A549 (cell line): Measurements from ENCODE around the gene ZNF121. TPM values are rescaled to one million over a fixed set of nuclear protein-coding genes. Genes with fewer than 3 reads are reported as not detected.

ENCODE experiments used
- ATAC-seq, 2 experiments: fragments of 200-7000 bp in 1 of 2; fragments of >200 bp in 1 of 2; cut with Nextera tagmentation in 1 of 2; cut with Tn5 transposase in 1 of 2; 3 replicates each; pipeline versions ENCODE4 v1.8.0 to v1.9.1; 2018 to 2020; ENCODE audit warnings: mild to moderate bottlenecking in 1 of 2, moderate library complexity in 1 of 2
- CTCF ChIA-PET: fragments of 300-600 bp; sonication (Branson Sonifier 250); formaldehyde crosslinking; extraction: SDS; loops from one replicate; lab custom pipeline; 2021; ENCODE audit warnings: antibody characterized with exemption, inconsistent platforms; lab: Yijun Ruan, JAX
- POLR2A ChIA-PET: fragments of 350-600 bp; formaldehyde crosslinking; extraction: SDS; loops from one replicate; lab custom pipeline; 2021; ENCODE audit warnings: antibody characterized with exemption, inconsistent platforms; lab: Yijun Ruan, JAX
- DNase-seq, 2 experiments: peaks; one replicate each; pipeline versions ENCODE4 v3.0.0 to v3.0.0-alpha.2; 2011 to 2016; ENCODE audit warnings: low read depth in 1 of 2, low spot score in 1 of 2
- FAIRE-seq: peaks from 2 replicates; lab custom pipeline; 2011; peaks lifted over from hg19 to GRCh38; lab: Jason Lieb, UNC
- H3K27ac ChIP-seq, 2 experiments: fragments of >200 bp; sonication (Bioruptor Twin); formaldehyde crosslinking; 3 replicates each; pipeline ENCODE4 v1.5.1; 2016 to 2017
- H3K4me1 ChIP-seq: fragments of >200 bp; sonication (Bioruptor Twin); formaldehyde crosslinking; 3 replicates; pipeline ENCODE4 v1.6.1; 2016
- H3K4me2 ChIP-seq: fragments of >200 bp; sonication (Bioruptor Twin); formaldehyde crosslinking; 3 replicates; pipeline ENCODE4 v1.6.1; 2016
- H3K4me3 ChIP-seq: fragments of >200 bp; sonication (Bioruptor Twin); formaldehyde crosslinking; 3 replicates; pipeline ENCODE4 v1.5.1; 2016
- H3K9me3 ChIP-seq: fragments of >200 bp; sonication (Bioruptor Twin); formaldehyde crosslinking; 3 replicates; pipeline ENCODE4 v1.6.1; 2016
- BHLHE40 ChIP-seq: IDR thresholded peaks from 2 replicates; pipeline ENCODE4 v1.6.1; 2012; ENCODE audit warnings: low read depth, low read length, inconsistent platforms
- CBX2 ChIP-seq: fragments of 200-600 bp; sonication (generic); IDR thresholded peaks from 2 replicates; pipeline ENCODE4 v1.6.1; 2016; ENCODE audit warnings: low read depth, mild to moderate bottlenecking, borderline replicate concordance
- CBX8 ChIP-seq: fragments of 200-600 bp; sonication (generic); IDR thresholded peaks from 2 replicates; pipeline ENCODE4 v1.6.1; 2016
- EHF ChIP-seq: fragments of 250-450 bp; sonication (Bioruptor Pico); IDR thresholded peaks from 2 replicates; pipeline ENCODE4 v1.5.0; 2020; ENCODE audit warnings: mild to moderate bottlenecking
- EHMT2 ChIP-seq: fragments of 200-600 bp; sonication (generic); IDR thresholded peaks from 2 replicates; pipeline ENCODE4 v1.6.1; 2016; ENCODE audit warnings: antibody characterized with exemption, low read depth, mild to moderate bottlenecking, moderate library complexity
- EP300 ChIP-seq, 2 experiments: fragments of >200 bp; sonication (Bioruptor Twin); formaldehyde crosslinking; IDR thresholded peaks; 2 replicates in 1 of 2; 3 replicates in 1 of 2; pipeline ENCODE4 v1.6.1; 2016 to 2017
- FOSB ChIP-seq: fragments of 250-450 bp; sonication (Bioruptor Pico); IDR thresholded peaks from 2 replicates; pipeline ENCODE4 v1.5.0; 2020; ENCODE audit warnings: mild to moderate bottlenecking, moderate library complexity
- FOSL2 ChIP-seq, 2 experiments: fragments of 450-650 bp in 1 of 2; fragments of >200 bp in 1 of 2; sonication (Bioruptor Twin) in 1 of 2; formaldehyde crosslinking; IDR thresholded peaks; 2 replicates each; pipeline versions ENCODE4 v1.5.0 to v1.6.1; 2016 to 2020; ENCODE audit warnings: mild to moderate bottlenecking in 1 of 2, moderate library complexity in 1 of 2
- FOXS1 ChIP-seq: fragments of 250-450 bp; sonication (Bioruptor Pico); IDR thresholded peaks from 2 replicates; pipeline ENCODE4 v1.5.0; 2020; ENCODE audit warnings: mild to moderate bottlenecking, moderate library complexity
- HDAC2 ChIP-seq: fragments of 200-600 bp; sonication (generic); IDR thresholded peaks from 2 replicates; pipeline ENCODE4 v1.6.1; 2016
- HOXB13 ChIP-seq: fragments of 250-450 bp; sonication (Bioruptor Pico); IDR thresholded peaks from 2 replicates; pipeline ENCODE4 v1.5.0; 2020; ENCODE audit warnings: low read depth, mild to moderate bottlenecking, moderate library complexity
- HOXB5 ChIP-seq: fragments of 250-450 bp; sonication (Bioruptor Pico); IDR thresholded peaks from 2 replicates; pipeline ENCODE4 v1.5.0; 2020; ENCODE audit warnings: mild to moderate bottlenecking, moderate library complexity
- KDM1A ChIP-seq: fragments of 200-600 bp; sonication (generic); IDR thresholded peaks from 2 replicates; pipeline ENCODE4 v1.6.1; 2016; ENCODE audit warnings: low read depth, mild to moderate bottlenecking
- NPAS2 ChIP-seq: fragments of 250-450 bp; sonication (Bioruptor Pico); IDR thresholded peaks from 2 replicates; pipeline ENCODE4 v1.8.0; 2022; ENCODE audit warnings: mild to moderate bottlenecking, moderate library complexity, borderline replicate concordance
- PHF8 ChIP-seq: fragments of 200-600 bp; sonication (generic); IDR thresholded peaks from 2 replicates; pipeline ENCODE4 v1.6.1; 2016; ENCODE audit warnings: low read depth, mild to moderate bottlenecking, antibody characterized with exemption, moderate library complexity, borderline replicate concordance
- POLR2A ChIP-seq: IDR thresholded peaks from 2 replicates; pipeline ENCODE4 v1.6.1; 2012; ENCODE audit warnings: mild to moderate bottlenecking, low read length
- POLR2AphosphoS2 ChIP-seq: conservative IDR thresholded peaks from 2 replicates; pipeline ENCODE4 v1.6.1; 2012; ENCODE audit warnings: low read length, improper control_type of control experiment, inconsistent platforms
- RAD21 ChIP-seq, 2 experiments: fragments of >200 bp in 1 of 2; sonication (Bioruptor Twin) in 1 of 2; formaldehyde crosslinking in 1 of 2; IDR thresholded peaks in 1 of 2; conservative IDR thresholded peaks in 1 of 2; 2 replicates in 1 of 2; 3 replicates in 1 of 2; pipeline ENCODE4 v1.6.1; 2012 to 2018; ENCODE audit warnings: inconsistent platforms in 1 of 2
- REST ChIP-seq: fragments of 200-600 bp; sonication (generic); IDR thresholded peaks from 2 replicates; pipeline ENCODE4 v1.6.1; 2016; ENCODE audit warnings: antibody characterized with exemption, mild to moderate bottlenecking, moderate library complexity
- TP53 ChIP-seq: fragments of 250-450 bp; sonication (Bioruptor Pico); IDR thresholded peaks from 2 replicates; pipeline ENCODE4 v1.5.0; 2021; ENCODE audit warnings: mild to moderate bottlenecking, moderate library complexity
- WGBS: methylation state at CpG from one replicate; pipeline ENCODE4 v1.1.6; 2017; ENCODE audit errors: missing lambda C conversion rate; 5-methylcytosine and 5-hydroxymethylcytosine counted together
- polyA plus RNA-seq, 4 experiments: library from polyadenylated mRNA; depleted of rRNA in 3 of 4; stranded (reverse); fragments of >200 nt; fragmentation: RNase III in 1 of 4; extraction: RNeasy Plus Mini Kit Qiagen cat#74134 plus additional on column Dnase treatment in 1 of 4; gene quantifications; 2 replicates in 3 of 4; 3 replicates in 1 of 4; pipeline ENCODE4 v1.2.3, GENCODE V29; 2011 to 2017
- TF ChIP-seq, protein P1 (sequence below): fragments of 250-450 bp; sonication (Bioruptor Pico); IDR thresholded peaks from 2 replicates; pipeline ENCODE4 v1.5.0; 2020; ENCODE audit warnings: low read depth, mild to moderate bottlenecking, moderate library complexity
- TF ChIP-seq, protein P2 (sequence below): fragments of 250-450 bp; sonication (Bioruptor Pico); IDR thresholded peaks from 2 replicates; pipeline ENCODE4 v1.5.0; 2021; ENCODE audit warnings: mild to moderate bottlenecking, moderate library complexity, borderline replicate concordance
- TF ChIP-seq, protein P3 (sequence below): fragments of >200 bp; sonication (Bioruptor Twin); formaldehyde crosslinking; IDR thresholded peaks from 2 replicates; pipeline ENCODE4 v1.6.1; 2016

ZNF121 gene
- polyA plus RNA-seq, 2 of the 4 experiments (the other 2 are of a cell fraction), result 5.1 to 8.5 TPM

GRCh38 chr19:9580728-9581127 lies 3.6 kb downstream of the ZNF121 start:
- DNase-seq (no peak), ATAC-seq (no peak), FAIRE-seq (no peak)
- no peak for TF ChIP-seq HOXB13 (CRISPR knock-in tag)
- no peak for TF ChIP-seq HOXB5
- TF ChIP-seq FOSB (CRISPR knock-in tag), result no peak
- TF ChIP-seq EHMT2, result no peak
- TF ChIP-seq FOSL2 (IDR thresholded peaks at IDR 0.05), result no peak
- TF ChIP-seq FOSL2 (CRISPR knock-in tag; IDR thresholded peaks at IDR 0.05), result no peak
- no peak for TF ChIP-seq RAD21 (conservative IDR thresholded peaks at IDR 0.05 in 1 of 2, IDR thresholded peaks at IDR 0.05 in 1 of 2)
- TF ChIP-seq NPAS2 (CRISPR knock-in tag), result no peak
- no peak for TF ChIP-seq HDAC2
- TF ChIP-seq POLR2AphosphoS2, result no peak
- TF ChIP-seq, protein P1, sequence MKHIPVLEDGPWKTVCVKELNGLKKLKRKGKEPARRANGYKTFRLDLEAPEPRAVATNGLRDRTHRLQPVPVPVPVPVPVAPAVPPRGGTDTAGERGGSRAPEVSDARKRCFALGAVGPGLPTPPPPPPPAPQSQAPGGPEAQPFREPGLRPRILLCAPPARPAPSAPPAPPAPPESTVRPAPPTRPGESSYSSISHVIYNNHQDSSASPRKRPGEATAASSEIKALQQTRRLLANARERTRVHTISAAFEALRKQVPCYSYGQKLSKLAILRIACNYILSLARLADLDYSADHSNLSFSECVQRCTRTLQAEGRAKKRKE (CRISPR knock-in tag), result no peak
- TF ChIP-seq POLR2A, result no peak
- TF ChIP-seq, protein P2, sequence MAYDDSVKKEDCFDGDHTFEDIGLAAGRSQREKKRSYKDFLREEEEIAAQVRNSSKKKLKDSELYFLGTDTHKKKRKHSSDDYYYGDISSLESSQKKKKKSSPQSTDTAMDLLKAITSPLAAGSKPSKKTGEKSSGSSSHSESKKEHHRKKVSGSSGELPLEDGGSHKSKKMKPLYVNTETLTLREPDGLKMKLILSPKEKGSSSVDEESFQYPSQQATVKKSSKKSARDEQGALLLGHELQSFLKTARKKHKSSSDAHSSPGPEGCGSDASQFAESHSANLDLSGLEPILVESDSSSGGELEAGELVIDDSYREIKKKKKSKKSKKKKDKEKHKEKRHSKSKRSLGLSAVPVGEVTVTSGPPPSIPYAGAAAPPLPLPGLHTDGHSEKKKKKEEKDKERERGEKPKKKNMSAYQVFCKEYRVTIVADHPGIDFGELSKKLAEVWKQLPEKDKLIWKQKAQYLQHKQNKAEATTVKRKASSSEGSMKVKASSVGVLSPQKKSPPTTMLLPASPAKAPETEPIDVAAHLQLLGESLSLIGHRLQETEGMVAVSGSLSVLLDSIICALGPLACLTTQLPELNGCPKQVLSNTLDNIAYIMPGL (CRISPR knock-in tag), result no peak
- no peak for TF ChIP-seq KDM1A
- no peak for TF ChIP-seq CBX2
- TF ChIP-seq CBX8, result no peak
- Histone ChIP-seq H3K4me1 (no peaks in the 10 kb centered on the region), H3K27ac (no peak overlapping the region), H3K4me2 (no peak overlapping the region), H3K4me3 (no peak overlapping the region), H3K9me3 (peaks cover 79% of the 10 kb centered on the region)
- 75% methylated on average over 5 of the region's 5 CpGs for WGBS
- POLR2A ChIA-PET, result no interaction called here
- CTCF ChIA-PET, result no interaction called here

DNA sequence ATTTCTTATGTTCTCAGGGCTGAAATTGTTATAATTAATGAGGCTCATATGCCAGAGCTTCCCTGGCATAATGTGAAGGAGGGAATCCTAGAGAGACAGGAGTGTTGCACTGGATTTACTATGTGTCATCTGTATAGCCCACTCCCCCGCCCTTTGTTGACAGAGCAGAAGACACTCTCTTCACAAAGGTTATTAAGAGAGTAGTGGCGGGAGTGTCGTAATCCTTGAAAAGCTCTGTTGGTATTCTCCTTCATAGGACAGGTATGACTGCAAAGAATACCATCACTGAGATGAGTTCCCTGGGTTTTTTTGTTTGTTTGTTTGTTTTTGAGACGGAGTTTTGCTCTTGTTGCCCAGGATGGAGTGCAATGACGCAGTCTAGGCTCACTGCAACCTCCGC lies 14.0 kb downstream of the ZNF121 start:
- ChIA-PET CTCF (no interaction called here), POLR2A (no interaction called here)
- Histone ChIP-seq H3K4me1 (no peaks in the 10 kb centered on the region), H3K9me3 (peaks cover 95% of the 10 kb centered on the region), H3K4me3 (no peak overlapping the region), H3K4me2 (no peak overlapping the region), H3K27ac (no peak overlapping the region)
- DNase-seq (no peak), ATAC-seq (no peak), FAIRE-seq (no peak)
- TF ChIP-seq FOSB (CRISPR knock-in tag) (no peak), POLR2AphosphoS2 (no peak), PHF8 (no peak), FOXS1 (CRISPR knock-in tag) (no peak), TP53 (no peak)
- TF ChIP-seq, protein P3, sequence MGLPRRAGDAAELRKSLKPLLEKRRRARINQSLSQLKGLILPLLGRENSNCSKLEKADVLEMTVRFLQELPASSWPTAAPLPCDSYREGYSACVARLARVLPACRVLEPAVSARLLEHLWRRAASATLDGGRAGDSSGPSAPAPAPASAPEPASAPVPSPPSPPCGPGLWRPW, result no peak
- TF ChIP-seq, protein P2 (CRISPR knock-in tag), result no peak
- WGBS, result 95% methylated on average over 6 of the region's 6 CpGs

- Histone ChIP-seq H3K27ac (no peak overlapping the region), H3K4me2 (no peak overlapping the region), H3K4me3 (no peak overlapping the region), H3K9me3 (peaks cover 99% of the 10 kb centered on the region), H3K4me1 (no peaks in the 10 kb centered on the region)
- ATAC-seq (no peak), DNase-seq (peak in 1 of 2 experiments; percentile 17), FAIRE-seq (no peak)
- CTCF ChIA-PET, result no interaction called here
- POLR2A ChIA-PET, result no interaction called here
- WGBS, result 92% methylated on average over 1 of the region's 1 CpG
- TF ChIP-seq, protein P2 (CRISPR knock-in tag), result no peak
- TF ChIP-seq BHLHE40 (no peak), EP300 (IDR thresholded peaks at IDR 0.05) (no peak), EHF (CRISPR knock-in tag) (no peak), CBX2 (no peak), REST (no peak)
These were observed 17.6 kb downstream of the ZNF121 start for GRCh38 chr19:9566729-9567128.
